Psoas muscle (tissue), 8 donors: ENCODE measurements around the gene TOR1AIP2. TPM values are rescaled to one million over a fixed set of nuclear protein-coding genes. Genes with fewer than 3 reads are reported as not detected.

Source experiments
- ATAC-seq, 4 donors: fragments of 200-7000 bp; cut with Tn5 transposase; one replicate each; pipeline ENCODE4 v1.9.1; 2020; ENCODE audit warnings: moderate library complexity in 3 of 4, mild to moderate bottlenecking in 2 of 4
- DNase-seq, 2 donors: peaks; one replicate each; pipeline ENCODE4 v3.0.0-alpha.2; 2020
- H3K27ac ChIP-seq: fragments of 200-600 bp; one replicate; pipeline ENCODE4 v1.8.0; 2022
- H3K27me3 ChIP-seq, 3 donors: fragments of 200-600 bp in 1 of 3; one replicate each; pipeline versions ENCODE4 v1.6.1 to v1.8.0; 2013 to 2022; ENCODE audit warnings: low read length in 2 of 3, mild to moderate bottlenecking in 2 of 3, moderate library complexity in 1 of 3; ENCODE audit not compliant: insufficient read depth in 3 of 3
- H3K36me3 ChIP-seq, 2 donors: fragments of 200-600 bp in 1 of 2; one replicate each; pipeline versions ENCODE4 v1.6.1 to v1.8.0; 2013 to 2022; ENCODE audit warnings: low read depth in 1 of 2, mild to moderate bottlenecking in 1 of 2, moderate library complexity in 1 of 2; ENCODE audit not compliant: insufficient read depth in 1 of 2
- H3K4me1 ChIP-seq: fragments of 200-600 bp; one replicate; pipeline ENCODE4 v1.8.0; 2022
- H3K4me3 ChIP-seq: fragments of 200-600 bp; one replicate; pipeline ENCODE4 v1.8.0; 2022; ENCODE audit warnings: mild to moderate bottlenecking
- H3K9me3 ChIP-seq: fragments of 200-600 bp; one replicate; pipeline ENCODE4 v1.8.0; 2022
- WGBS, 3 donors: extraction: QIAGEN DNeasy Blood & Tissue Kit; methylation state at CpG; one replicate each; pipeline versions ENCODE4 v1.1.6 to v1.1.7; 2013; 5-methylcytosine and 5-hydroxymethylcytosine counted together
- intact Hi-C, 2 donors: fragments of 100-400 bp; cut with DNase I; formaldehyde crosslinking; loops; one replicate each; pipeline versions ENCODE4 v1.11.0 to v1.14.2; 2022
- polyA plus RNA-seq, 3 donors: library from polyadenylated mRNA; stranded (reverse); fragments of 200-250 nt; gene quantifications; one replicate each; pipeline ENCODE4 v1.2.3, GENCODE V29; 2013
- total RNA-seq, 4 donors: library from RNA; stranded (reverse); fragmentation: NEBNext Ultra II Directional in 2 of 4; extraction: Animal tissue kit (Norgen Biotek cat#: 25700) in 2 of 4; gene quantifications; one replicate each; pipeline versions ENCODE4 v1.2.1 to v1.2.4, GENCODE V29; 2021 to 2023
- TF ChIP-seq, protein P1 (sequence below): fragments of 200-600 bp; IDR thresholded peaks from one replicate; pipeline ENCODE4 v1.8.0; 2022; ENCODE audit warnings: antibody characterized with exemption
- donor health status: healthy with polysubstance abuse.
- donor health status: DM: no; HTN: no; CAD: no; lungs with moderate emphysema.
- donor health status: Bipolar disorder and iron deficiency.
- donor health status: healthy.
- donor health status: DM: yes; HTN: yes; CAD: no.
- donor health status: DM: no; HTN: no; CAD: no.
- donor health status: DM: no; HTN: no; CAD: no.
- donor health status: DM: yes; HTN: yes; CAD: no.

TOR1AIP2 gene
- total and polyA plus RNA-seq, 7 donors, result 10.9 to 98.3 (median 57.2) TPM

DNA sequence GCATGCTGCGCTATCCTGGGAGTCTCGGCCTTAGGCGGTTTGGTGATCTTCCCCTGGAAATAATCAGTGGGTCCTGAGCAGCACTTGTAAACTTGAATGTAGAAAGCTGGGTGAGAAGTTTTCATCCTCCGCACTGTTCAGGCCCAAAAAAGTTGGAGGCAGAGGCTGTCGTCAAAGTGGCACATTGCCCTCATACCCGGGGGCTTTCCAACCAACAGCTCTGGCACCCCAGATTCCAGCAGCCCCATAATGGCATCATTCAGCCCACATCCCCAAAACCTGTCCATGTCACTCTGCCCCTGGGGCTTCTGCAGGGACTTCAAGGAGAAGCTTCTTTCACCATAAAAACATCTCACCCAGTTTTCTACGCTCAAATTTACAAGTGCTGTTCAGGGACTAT is 59.3 kb downstream of the TOR1AIP2 start:
- H3K4me1 ChIP-seq, result peaks cover 7% of the 10 kb centered on the region
- WGBS, 3 donors, result 53 to 63% (median 54%) methylated on average over 7 of the region's 7 CpGs
- no peaks in the 10 kb centered on the region for H3K36me3 ChIP-seq
- ATAC-seq (no peak), DNase-seq (no peak)
- no peak overlapping the region for H3K4me3 ChIP-seq
- H3K27ac ChIP-seq, result no peak overlapping the region
- H3K27me3 ChIP-seq, result peaks cover 0 to 3% (median 2%) of the 10 kb centered on the region in 3 donors
- H3K9me3 ChIP-seq, result no peaks in the 10 kb centered on the region
- TF ChIP-seq, protein P1, sequence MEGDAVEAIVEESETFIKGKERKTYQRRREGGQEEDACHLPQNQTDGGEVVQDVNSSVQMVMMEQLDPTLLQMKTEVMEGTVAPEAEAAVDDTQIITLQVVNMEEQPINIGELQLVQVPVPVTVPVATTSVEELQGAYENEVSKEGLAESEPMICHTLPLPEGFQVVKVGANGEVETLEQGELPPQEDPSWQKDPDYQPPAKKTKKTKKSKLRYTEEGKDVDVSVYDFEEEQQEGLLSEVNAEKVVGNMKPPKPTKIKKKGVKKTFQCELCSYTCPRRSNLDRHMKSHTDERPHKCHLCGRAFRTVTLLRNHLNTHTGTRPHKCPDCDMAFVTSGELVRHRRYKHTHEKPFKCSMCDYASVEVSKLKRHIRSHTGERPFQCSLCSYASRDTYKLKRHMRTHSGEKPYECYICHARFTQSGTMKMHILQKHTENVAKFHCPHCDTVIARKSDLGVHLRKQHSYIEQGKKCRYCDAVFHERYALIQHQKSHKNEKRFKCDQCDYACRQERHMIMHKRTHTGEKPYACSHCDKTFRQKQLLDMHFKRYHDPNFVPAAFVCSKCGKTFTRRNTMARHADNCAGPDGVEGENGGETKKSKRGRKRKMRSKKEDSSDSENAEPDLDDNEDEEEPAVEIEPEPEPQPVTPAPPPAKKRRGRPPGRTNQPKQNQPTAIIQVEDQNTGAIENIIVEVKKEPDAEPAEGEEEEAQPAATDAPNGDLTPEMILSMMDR, result no peak
- intact Hi-C loops, result no loop called here

DNA sequence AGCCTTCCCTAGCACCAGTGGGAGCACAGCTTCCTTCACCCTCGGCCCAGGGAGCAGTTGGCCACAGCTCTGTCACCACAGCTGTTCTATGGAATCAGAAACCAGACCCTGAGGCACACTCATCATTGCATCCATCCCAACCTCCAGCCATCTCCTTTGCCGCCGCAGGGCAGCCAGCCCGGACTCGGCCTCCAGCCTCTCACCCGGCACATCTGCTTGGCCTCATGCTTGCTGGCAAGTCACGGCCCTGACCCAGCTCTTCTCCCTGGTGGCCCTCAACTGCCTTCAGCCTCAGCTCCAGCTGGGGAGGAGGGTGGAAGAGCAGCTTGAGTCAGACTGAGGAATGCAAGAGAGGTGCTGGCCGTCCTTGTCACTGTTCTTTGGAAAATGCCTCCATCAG is 59.8 kb downstream of the TOR1AIP2 start:
- peaks cover 7% of the 10 kb centered on the region for H3K4me1 ChIP-seq
- H3K4me3 ChIP-seq, result no peak overlapping the region
- WGBS, 3 donors, result 24 to 50% (median 33%) methylated on average over 7 to 8 of the region's 8 CpGs
- no peak overlapping the region for H3K27ac ChIP-seq
- intact Hi-C loops, result no loop called here
- peak; percentile 28 to 52 (median 48) for ATAC-seq
- DNase-seq, result peak; percentile 80 to 89
- H3K36me3 ChIP-seq, result no peaks in the 10 kb centered on the region
- no peaks in the 10 kb centered on the region for H3K9me3 ChIP-seq
- TF ChIP-seq, protein P1, result no peak
- peaks cover 0 to 4% (median 2%) of the 10 kb centered on the region in 3 donors for H3K27me3 ChIP-seq

DNA sequence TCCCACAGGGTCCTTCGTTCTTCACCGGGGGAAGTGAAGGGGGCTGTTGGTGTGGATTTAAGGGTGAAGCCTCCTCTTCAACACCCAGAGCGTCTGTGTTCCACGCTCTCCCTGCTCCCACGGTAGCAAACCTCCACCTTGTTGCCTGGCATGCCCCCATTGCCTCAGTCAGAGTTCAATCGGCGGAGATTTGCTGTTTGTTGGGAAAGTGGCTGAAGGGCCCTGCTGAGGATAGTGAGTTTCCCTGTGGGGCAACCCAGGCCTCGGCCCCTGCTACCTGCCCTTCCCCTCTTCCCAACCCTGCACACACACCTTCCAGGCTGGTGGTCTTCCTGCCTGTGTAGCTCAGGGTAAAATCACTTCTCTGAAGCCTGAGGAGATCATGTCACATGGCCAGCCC is 60.5 kb downstream of the TOR1AIP2 start:
- DNase-seq (no peak), ATAC-seq (no peak)
- H3K27me3 ChIP-seq, result peaks cover 0 to 10% (median 4%) of the 10 kb centered on the region in 3 donors
- TF ChIP-seq, protein P1, result no peak
- WGBS, 3 donors, result 89 to 91% (median 90%) methylated on average over 8 of the region's 8 CpGs
- H3K4me1 ChIP-seq, result peaks cover 7% of the 10 kb centered on the region
- H3K4me3 ChIP-seq, result no peak overlapping the region
- intact Hi-C loops, result no loop called here
- no peaks in the 10 kb centered on the region for H3K36me3 ChIP-seq
- H3K9me3 ChIP-seq, result no peaks in the 10 kb centered on the region
- peak overlapping the region; percentile 9 for H3K27ac ChIP-seq

DNA sequence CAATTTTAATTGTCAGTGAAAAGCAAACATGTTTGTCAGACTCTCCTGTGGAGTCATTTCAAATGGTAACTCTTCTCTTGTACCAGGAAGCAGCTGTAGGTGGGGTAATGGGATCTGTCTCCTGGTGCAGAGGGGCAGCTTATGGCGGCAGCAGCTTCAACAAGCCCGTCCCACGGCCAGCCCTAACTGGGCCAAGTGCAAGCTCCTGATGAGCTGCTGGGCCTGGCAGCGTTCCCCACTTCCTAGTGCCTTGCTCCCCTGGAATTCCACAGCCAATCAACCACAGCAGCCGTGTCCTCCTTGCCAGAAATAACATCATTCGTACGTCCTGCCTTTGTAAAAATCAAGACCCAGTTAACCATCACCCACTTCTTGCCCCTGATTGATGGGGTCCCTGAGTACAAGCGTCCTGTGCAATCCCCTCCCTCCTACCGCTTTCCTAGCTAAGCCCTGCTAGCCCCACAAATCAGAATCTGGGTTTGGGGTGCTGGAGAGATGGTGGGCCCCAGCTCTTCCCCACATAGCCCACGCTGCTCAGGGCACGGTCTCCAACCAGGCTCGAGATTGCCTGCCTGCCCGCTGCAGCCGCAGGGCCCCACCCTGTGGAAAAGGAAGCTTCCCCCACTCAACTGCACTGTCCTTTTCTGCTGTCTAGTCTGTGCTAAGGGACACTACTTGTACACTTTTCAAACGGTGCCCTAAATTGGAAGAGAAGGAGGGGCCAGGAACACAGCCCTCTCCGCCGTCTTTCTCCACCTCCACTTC is 61.2 kb downstream of the TOR1AIP2 start:
- peaks cover 7% of the 10 kb centered on the region for H3K4me1 ChIP-seq
- H3K9me3 ChIP-seq, result no peaks in the 10 kb centered on the region
- no peaks in the 10 kb centered on the region for H3K36me3 ChIP-seq
- no peak overlapping the region for H3K4me3 ChIP-seq
- TF ChIP-seq, protein P1, result no peak
- ATAC-seq (peak in 1 of 4 donors; percentile 19), DNase-seq (peak; percentile 63 to 76)
- intact Hi-C loops, result no loop called here
- H3K27ac ChIP-seq, result peak overlapping the region; percentile 9
- WGBS, 3 donors, result 54 to 59% (median 58%) methylated on average over 17 of the region's 17 CpGs
- H3K27me3 ChIP-seq, result peaks cover 0 to 13% (median 4%) of the 10 kb centered on the region in 3 donors
